H1 (cell line): ENCODE measurements around the gene ERCC6.

Experiments used
- ASH2L ChIP-seq: fragments of 200-600, 300-600 bp; sonication (generic); IDR thresholded peaks from one replicate; pipeline ENCODE4 v1.7.1; 2017; ENCODE audit warnings: low read length
- HDAC2 ChIP-seq, 2 experiments: fragments of 300-600 bp in 1 of 2; sonication (generic) in 1 of 2; IDR thresholded peaks; 2 replicates each; pipeline ENCODE4 v1.6.1; 2011 to 2012; ENCODE audit warnings: low read depth in 2 of 2, low read length in 2 of 2, mild to moderate bottlenecking in 2 of 2, moderate library complexity in 2 of 2, borderline replicate concordance in 1 of 2, inconsistent platforms in 1 of 2
- POLR2AphosphoS5 ChIP-seq: IDR thresholded peaks from 2 replicates; pipeline ENCODE4 v1.6.1; 2011; ENCODE audit warnings: low read depth, low read length
- RFX5 ChIP-seq: IDR thresholded peaks from 2 replicates; pipeline ENCODE4 v1.6.1; 2011; ENCODE audit warnings: low read depth, low read length, improper control_type of control experiment, borderline replicate concordance
- SRF ChIP-seq: IDR thresholded peaks from 2 replicates; pipeline ENCODE4 v1.6.1; 2011; ENCODE audit warnings: mild to moderate bottlenecking, low read depth, low read length, moderate library complexity
- TF ChIP-seq, protein P1 (sequence below), 3 experiments: IDR thresholded peaks; 1 replicate in 2 of 3; 2 replicates in 1 of 3; pipeline versions ENCODE4 v1.5.1 to v1.6.1; 2011; ENCODE audit warnings: low read length in 3 of 3, mild to moderate bottlenecking in 3 of 3, inconsistent platforms in 2 of 3, low read depth in 1 of 3, moderate library complexity in 1 of 3; ENCODE audit not compliant: insufficient read depth in 1 of 3; ENCODE audit errors: control extremely low read depth in 1 of 3

DNA sequence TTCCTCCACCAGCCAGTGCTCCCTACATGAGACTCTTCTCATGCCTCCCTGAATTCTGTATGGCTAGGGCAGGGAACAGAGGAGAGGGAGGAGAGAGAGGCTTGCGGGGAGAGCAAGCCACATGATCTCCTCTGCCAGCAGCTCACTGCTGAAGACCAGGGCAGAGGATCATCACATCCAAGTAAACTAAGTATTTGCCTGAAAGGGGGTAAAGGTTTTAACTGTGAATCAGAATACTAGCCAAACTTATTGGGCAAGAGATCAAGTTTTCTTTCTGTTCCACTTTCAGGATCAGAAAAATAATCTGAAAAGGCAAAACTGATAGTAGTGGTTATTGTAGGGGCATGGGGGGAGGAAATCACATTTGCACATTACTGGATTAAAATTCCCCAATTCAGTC is 17.8 kb upstream of the ERCC6 start:
- no peak for TF ChIP-seq POLR2AphosphoS5
- no peak for TF ChIP-seq ASH2L
- TF ChIP-seq HDAC2 (IDR thresholded peaks at IDR 0.05; ENCODE audit: borderline replicate concordance in 1 of 2, low read depth in 2 of 2, low read length in 2 of 2): no peak
- TF ChIP-seq, protein P1, sequence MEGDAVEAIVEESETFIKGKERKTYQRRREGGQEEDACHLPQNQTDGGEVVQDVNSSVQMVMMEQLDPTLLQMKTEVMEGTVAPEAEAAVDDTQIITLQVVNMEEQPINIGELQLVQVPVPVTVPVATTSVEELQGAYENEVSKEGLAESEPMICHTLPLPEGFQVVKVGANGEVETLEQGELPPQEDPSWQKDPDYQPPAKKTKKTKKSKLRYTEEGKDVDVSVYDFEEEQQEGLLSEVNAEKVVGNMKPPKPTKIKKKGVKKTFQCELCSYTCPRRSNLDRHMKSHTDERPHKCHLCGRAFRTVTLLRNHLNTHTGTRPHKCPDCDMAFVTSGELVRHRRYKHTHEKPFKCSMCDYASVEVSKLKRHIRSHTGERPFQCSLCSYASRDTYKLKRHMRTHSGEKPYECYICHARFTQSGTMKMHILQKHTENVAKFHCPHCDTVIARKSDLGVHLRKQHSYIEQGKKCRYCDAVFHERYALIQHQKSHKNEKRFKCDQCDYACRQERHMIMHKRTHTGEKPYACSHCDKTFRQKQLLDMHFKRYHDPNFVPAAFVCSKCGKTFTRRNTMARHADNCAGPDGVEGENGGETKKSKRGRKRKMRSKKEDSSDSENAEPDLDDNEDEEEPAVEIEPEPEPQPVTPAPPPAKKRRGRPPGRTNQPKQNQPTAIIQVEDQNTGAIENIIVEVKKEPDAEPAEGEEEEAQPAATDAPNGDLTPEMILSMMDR (IDR thresholded peaks at IDR 0.05; ENCODE audit: control extremely low read depth in 1 of 3, insufficient read depth in 1 of 3, low read depth in 1 of 3, low read length in 3 of 3): no peak
- TF ChIP-seq RFX5: no peak
- no peak for TF ChIP-seq SRF
